Body of pancreas (tissue), 4 donors: Measurements from ENCODE around the gene CYP2D6. TPM values are rescaled to one million over a fixed set of nuclear protein-coding genes. Genes with fewer than 3 reads are reported as not detected.

Experiments used
- ATAC-seq: fragments of 150-250 bp; one replicate; pipeline ENCODE4 v1.9.1; 2016
- DNase-seq, 4 donors: peaks; one replicate each; pipeline ENCODE4 v3.0.0-alpha.2; 2019
- H3K27ac ChIP-seq, 4 donors: fragments of 200-600 bp; sonication (generic); 1 replicate in 3 of 4; 2 replicates in 1 of 4; pipeline versions ENCODE4 v1.5.1 to v1.6.1; 2016 to 2019; ENCODE audit warnings: mild to moderate bottlenecking in 1 of 4, mixed read lengths in 1 of 4, moderate library complexity in 1 of 4
- H3K27me3 ChIP-seq, 2 donors: fragments of 200-600 bp; sonication (generic); one replicate each; pipeline ENCODE4 v1.6.0; 2016; ENCODE audit warnings: mild to moderate bottlenecking in 1 of 2
- H3K36me3 ChIP-seq, 2 donors: fragments of 200-600 bp; sonication (generic); replicated peaks in 1 of 2; 2 replicates each; pipeline ENCODE4 v1.5.1; 2016; ENCODE audit warnings: low read depth in 2 of 2; ENCODE audit not compliant: insufficient read depth in 1 of 2
- H3K4me1 ChIP-seq: fragments of 200-600 bp; sonication (generic); one replicate; pipeline ENCODE4 v1.6.0; 2016
- H3K4me3 ChIP-seq, 2 donors: fragments of 200-600 bp; sonication (generic); 1 replicate in 1 of 2; 2 replicates in 1 of 2; pipeline ENCODE4 v1.5.1; 2016 to 2019
- H3K9me3 ChIP-seq, 3 donors: fragments of 200-600 bp; sonication (generic); 1 replicate in 2 of 3; 2 replicates in 1 of 3; pipeline ENCODE4 v1.5.1; 2016
- POLR2A ChIP-seq, 3 donors: fragments of 450-650 bp; IDR thresholded peaks; one replicate each; pipeline ENCODE4 v1.6.1; 2016; ENCODE audit warnings: antibody characterized with exemption in 3 of 3, mild to moderate bottlenecking in 2 of 3
- WGBS, 2 donors: methylation state at CpG; one replicate each; pipeline ENCODE4 v1.1.5; 2017; 5-methylcytosine and 5-hydroxymethylcytosine counted together
- intact Hi-C: fragments of 100-400 bp; cut with DNase I; formaldehyde crosslinking; loops from one replicate; pipeline ENCODE4 v1.15.1; 2023
- total RNA-seq, 2 donors: library from RNA; depleted of rRNA; stranded (reverse); fragments of >200 nt; gene quantifications; one replicate each; pipeline ENCODE4 v1.1.0, GENCODE V29; 2016
- TF ChIP-seq, protein P1 (sequence below), 7 experiments: fragments of 450-650 bp in 4 of 7; fragments of 200-600 bp in 3 of 7; sonication (generic) in 3 of 7; IDR thresholded peaks; one replicate each; pipeline ENCODE4 v1.5.1; 2016 to 2019; ENCODE audit warnings: antibody characterized with exemption in 7 of 7

Gene CYP2D6
- total RNA-seq, 2 donors from 2014 or later, result 0.52 to 2.0 TPM

DNA sequence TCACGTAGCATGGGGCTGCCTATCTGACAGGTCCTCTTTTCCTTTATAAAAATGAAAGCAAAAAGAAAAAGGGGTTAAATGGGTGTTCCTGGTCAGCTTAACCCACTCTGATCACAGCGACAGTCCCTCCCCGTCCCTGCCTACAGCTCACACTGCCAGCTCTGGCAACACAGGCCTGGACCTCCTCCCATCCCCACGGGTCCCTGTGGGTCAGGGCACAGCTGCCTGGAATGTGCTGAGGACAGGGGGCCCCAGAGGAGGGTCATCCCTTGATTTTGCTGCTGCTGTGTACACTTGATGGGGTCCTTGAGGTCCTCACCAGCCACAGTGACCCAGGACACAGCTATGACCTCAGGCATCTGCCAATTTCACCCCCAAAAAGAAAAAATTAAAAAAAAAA lies 29.6 kb upstream of the CYP2D6 start:
- no peak overlapping the region for H3K4me3 ChIP-seq
- H3K27me3 ChIP-seq, result no peaks in the 10 kb centered on the region
- no peaks in the 10 kb centered on the region for H3K4me1 ChIP-seq
- H3K9me3 ChIP-seq, result no peaks in the 10 kb centered on the region
- WGBS, 2 donors, result 78 to 84% methylated on average over 3 to 4 of the region's 4 CpGs
- H3K36me3 ChIP-seq, result peaks cover 0 to 2% of the 10 kb centered on the region in 2 donors
- TF ChIP-seq POLR2A (IDR thresholded peaks at IDR 0.05), result no peak
- TF ChIP-seq, protein P1, sequence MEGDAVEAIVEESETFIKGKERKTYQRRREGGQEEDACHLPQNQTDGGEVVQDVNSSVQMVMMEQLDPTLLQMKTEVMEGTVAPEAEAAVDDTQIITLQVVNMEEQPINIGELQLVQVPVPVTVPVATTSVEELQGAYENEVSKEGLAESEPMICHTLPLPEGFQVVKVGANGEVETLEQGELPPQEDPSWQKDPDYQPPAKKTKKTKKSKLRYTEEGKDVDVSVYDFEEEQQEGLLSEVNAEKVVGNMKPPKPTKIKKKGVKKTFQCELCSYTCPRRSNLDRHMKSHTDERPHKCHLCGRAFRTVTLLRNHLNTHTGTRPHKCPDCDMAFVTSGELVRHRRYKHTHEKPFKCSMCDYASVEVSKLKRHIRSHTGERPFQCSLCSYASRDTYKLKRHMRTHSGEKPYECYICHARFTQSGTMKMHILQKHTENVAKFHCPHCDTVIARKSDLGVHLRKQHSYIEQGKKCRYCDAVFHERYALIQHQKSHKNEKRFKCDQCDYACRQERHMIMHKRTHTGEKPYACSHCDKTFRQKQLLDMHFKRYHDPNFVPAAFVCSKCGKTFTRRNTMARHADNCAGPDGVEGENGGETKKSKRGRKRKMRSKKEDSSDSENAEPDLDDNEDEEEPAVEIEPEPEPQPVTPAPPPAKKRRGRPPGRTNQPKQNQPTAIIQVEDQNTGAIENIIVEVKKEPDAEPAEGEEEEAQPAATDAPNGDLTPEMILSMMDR (IDR thresholded peaks at IDR 0.05), result no peak
- H3K27ac ChIP-seq, result no peak overlapping the region
- DNase-seq (no peak), ATAC-seq (no peak)
- intact Hi-C loops, result no loop called here

DNA sequence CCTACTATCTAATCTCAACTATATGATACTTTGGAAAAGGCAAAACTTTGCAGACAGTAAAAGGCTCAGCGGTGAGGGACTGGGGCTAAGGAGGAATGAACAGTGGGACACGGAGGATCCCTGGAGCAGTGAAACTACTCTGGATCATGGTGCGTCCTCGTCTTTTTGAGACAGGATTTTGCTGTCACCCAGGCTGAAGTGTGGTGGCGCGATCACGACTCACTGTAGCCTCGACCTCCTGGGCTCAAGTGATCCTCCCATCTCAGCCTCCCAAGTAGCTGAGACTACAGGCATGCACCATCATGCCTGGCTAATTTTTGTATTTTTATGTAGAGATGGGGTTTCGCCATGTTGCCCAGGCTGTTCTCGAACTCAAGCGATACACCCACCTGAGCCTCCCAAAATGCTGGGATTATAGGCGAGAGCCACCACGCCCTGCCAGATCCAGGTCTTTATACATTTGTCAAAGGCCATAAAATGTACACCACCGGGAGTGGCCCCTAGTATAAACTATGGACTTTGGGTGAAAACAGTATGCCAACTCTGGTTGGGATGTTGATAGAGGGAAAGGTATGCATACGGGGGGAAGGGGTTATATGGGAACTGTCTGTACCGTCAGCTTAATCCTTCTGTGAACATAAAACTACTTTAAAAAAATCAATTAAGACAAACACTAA lies 28.0 kb upstream of the CYP2D6 start:
- ATAC-seq (no peak), DNase-seq (no peak)
- WGBS, 2 donors, result 89 to 91% methylated on average over 16 of the region's 16 CpGs
- Histone ChIP-seq H3K9me3 (no peaks in the 10 kb centered on the region), H3K4me3 (no peak overlapping the region), H3K27me3 (no peaks in the 10 kb centered on the region), H3K27ac (no peak overlapping the region), H3K36me3 (peaks cover 0 to 3% of the 10 kb centered on the region in 2 donors), H3K4me1 (no peaks in the 10 kb centered on the region)
- intact Hi-C loops, result no loop called here
- no peak for TF ChIP-seq POLR2A (IDR thresholded peaks at IDR 0.05)
- TF ChIP-seq, protein P1 (IDR thresholded peaks at IDR 0.05), result no peak

DNA sequence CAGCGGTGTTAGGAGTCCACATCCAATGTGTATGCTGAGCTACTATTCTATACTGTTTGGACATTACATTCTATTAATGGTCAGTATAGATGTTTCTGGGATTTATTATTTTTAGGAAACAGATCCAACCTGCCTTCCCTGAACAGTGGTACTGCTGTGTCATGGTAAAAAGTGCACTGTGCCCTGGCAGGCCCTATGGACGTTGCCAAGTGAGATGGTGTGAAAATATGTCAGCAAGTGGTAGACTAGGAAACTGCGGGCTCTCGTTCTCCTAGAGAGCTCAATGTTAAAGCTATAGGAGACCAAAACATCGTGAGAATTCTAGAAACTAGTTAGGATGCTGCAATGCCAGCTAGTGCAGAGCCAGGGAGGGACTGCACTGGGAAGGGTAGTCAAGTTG lies 26.0 kb upstream of the CYP2D6 start:
- ATAC-seq (no peak), DNase-seq (no peak)
- Histone ChIP-seq H3K9me3 (no peaks in the 10 kb centered on the region), H3K4me3 (no peak overlapping the region), H3K36me3 (peaks cover 0 to 3% of the 10 kb centered on the region in 2 donors), H3K27ac (no peak overlapping the region), H3K27me3 (no peaks in the 10 kb centered on the region), H3K4me1 (no peaks in the 10 kb centered on the region)
- intact Hi-C loops, result no loop called here
- WGBS, 2 donors, result 76 to 79% methylated on average over 5 of the region's 5 CpGs
- no peak for TF ChIP-seq POLR2A (IDR thresholded peaks at IDR 0.05)
- TF ChIP-seq, protein P1 (IDR thresholded peaks at IDR 0.05), result no peak

DNA sequence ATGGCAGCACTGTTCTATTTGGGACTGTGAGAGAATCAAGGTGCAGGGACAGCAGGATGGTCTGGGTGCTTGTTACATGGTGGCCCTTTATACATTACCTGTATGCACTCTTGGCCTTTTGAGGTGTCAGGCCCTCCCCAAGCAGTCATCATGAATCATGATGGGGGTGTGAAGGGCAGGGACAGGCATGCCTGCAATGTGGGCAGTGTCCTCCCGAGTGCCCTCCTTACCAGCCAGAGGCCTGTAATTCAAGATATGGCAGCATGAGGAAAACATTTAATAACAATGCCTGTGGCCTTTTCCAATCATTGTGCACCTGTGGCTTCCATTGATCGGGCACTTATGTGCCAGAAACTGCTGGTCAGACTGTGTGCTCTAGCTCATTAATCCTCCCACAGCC lies 25.5 kb upstream of the CYP2D6 start:
- Histone ChIP-seq H3K27ac (no peak overlapping the region), H3K36me3 (peaks cover 0 to 2% of the 10 kb centered on the region in 2 donors), H3K4me3 (no peak overlapping the region), H3K4me1 (no peaks in the 10 kb centered on the region), H3K27me3 (no peaks in the 10 kb centered on the region), H3K9me3 (no peaks in the 10 kb centered on the region)
- intact Hi-C loops, result no loop called here
- WGBS, 2 donors, result 94% methylated on average over 2 of the region's 2 CpGs
- no peak for ATAC-seq
- TF ChIP-seq POLR2A (IDR thresholded peaks at IDR 0.05), result no peak
- TF ChIP-seq, protein P1 (IDR thresholded peaks at IDR 0.05), result no peak
- DNase-seq, result peak in 1 of 4 donors; percentile 1

DNA sequence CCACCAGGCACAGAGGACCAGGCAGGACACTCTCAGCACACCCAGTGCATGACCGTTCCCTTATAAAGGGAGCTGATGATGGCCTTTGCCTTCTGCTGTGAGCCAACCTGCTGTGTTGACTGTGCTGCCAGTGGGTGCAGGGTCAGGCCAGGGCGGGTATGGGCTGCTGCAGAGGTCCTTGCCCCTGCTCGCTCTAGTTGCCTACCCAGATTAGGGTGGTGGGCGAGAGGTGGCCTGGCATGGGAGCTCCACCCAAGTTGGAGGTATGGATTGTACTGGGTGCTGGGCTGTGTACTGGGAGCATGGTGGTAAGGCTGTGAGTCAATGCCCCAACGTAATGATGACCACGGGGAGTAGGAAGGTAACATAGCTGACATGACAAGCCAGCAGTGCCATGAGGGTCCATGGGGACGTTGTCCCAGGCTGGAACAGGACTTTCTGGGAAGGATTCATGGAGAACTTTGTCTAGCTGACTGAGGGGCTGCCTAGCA lies 24.5 kb upstream of the CYP2D6 start:
- 81 to 99% methylated on average over 4 to 7 of the region's 7 CpGs for WGBS, 2 donors
- no peak for TF ChIP-seq POLR2A (IDR thresholded peaks at IDR 0.05)
- TF ChIP-seq, protein P1 (IDR thresholded peaks at IDR 0.05), result no peak
- Histone ChIP-seq H3K4me1 (no peaks in the 10 kb centered on the region), H3K9me3 (no peaks in the 10 kb centered on the region), H3K4me3 (no peak overlapping the region), H3K27ac (no peak overlapping the region), H3K36me3 (peaks cover 0 to 2% of the 10 kb centered on the region in 2 donors), H3K27me3 (no peaks in the 10 kb centered on the region)
- no peak for ATAC-seq
- intact Hi-C loops, result no loop called here
- peak in 1 of 4 donors; percentile 2 for DNase-seq
